Left ventricle myocardium inferior (tissue), 1 donor: ENCODE measurements around the gene FTO. TPM values are rescaled to one million over a fixed set of nuclear protein-coding genes. Genes with fewer than 3 reads are reported as not detected.

ENCODE experiments used
- DNase-seq: peaks from one replicate; pipeline ENCODE4 v3.0.0-alpha.2; 2020
- H3K27ac ChIP-seq: fragments of 200-600 bp; replicated peaks from 2 replicates; pipeline ENCODE4 v1.8.0; 2021
- H3K27me3 ChIP-seq: fragments of 200-600 bp; 2 replicates; pipeline ENCODE4 v1.8.0; 2021; ENCODE audit warnings: low read depth
- H3K36me3 ChIP-seq: fragments of 200-600 bp; 2 replicates; pipeline ENCODE4 v1.8.0; 2021
- H3K4me1 ChIP-seq: fragments of 200-600 bp; 2 replicates; pipeline ENCODE4 v1.8.0; 2021
- H3K4me3 ChIP-seq: fragments of 200-600 bp; 2 replicates; pipeline ENCODE4 v1.8.0; 2021; ENCODE audit warnings: mild to moderate bottlenecking, moderate library complexity
- H3K9me3 ChIP-seq: fragments of 200-600 bp; replicated peaks from 2 replicates; pipeline ENCODE4 v1.8.0; 2021
- intact Hi-C: fragments of 100-400 bp; cut with micrococcal nuclease; formaldehyde crosslinking; loops from one replicate; pipeline ENCODE4 v1.11.0; 2022
- total RNA-seq: library from RNA; stranded (reverse); fragmentation: NEBNext Ultra II Directional; extraction: Animal tissue kit (Norgen Biotek cat#: 25700); gene quantifications from one replicate; pipeline ENCODE4 v1.2.1, GENCODE V29; 2021
- TF ChIP-seq, protein P1 (sequence below): fragments of 200-600 bp; IDR thresholded peaks from 2 replicates; pipeline ENCODE4 v1.8.0; 2021; ENCODE audit warnings: antibody characterized with exemption, mild to moderate bottlenecking, borderline replicate concordance
- donor health status: DM: no; HTN: yes; CAD: no; lungs with severe emphysema.

FTO gene
- total RNA-seq, 1 donor from 2014 or later, result 78.4 TPM

DNA sequence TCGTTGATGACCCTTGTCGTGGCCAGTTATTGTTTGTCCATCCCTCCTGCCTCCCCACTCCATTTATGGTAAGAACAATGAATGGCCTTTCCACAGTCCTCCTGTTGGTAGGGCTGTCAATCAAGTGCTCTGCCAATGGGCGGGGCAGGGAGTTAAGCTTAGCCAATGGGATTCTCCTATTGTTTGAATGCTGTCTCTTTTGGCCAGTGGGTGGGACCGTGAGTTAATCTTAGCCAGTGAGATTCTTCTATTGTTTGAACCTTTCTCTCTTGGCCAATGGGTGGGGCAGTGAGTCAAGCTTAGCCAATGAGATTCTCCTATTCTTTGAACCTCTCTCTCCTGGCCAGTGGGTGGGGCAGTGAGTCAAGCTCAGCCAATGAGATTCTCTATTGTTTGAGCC is 497.2 kb downstream of the FTO start:
- intact Hi-C loops, result no loop called here
- Histone ChIP-seq H3K36me3 (no peaks in the 10 kb centered on the region), H3K4me1 (peaks cover 7% of the 10 kb centered on the region), H3K27ac (no peak overlapping the region), H3K9me3 (no peaks in the 10 kb centered on the region), H3K4me3 (no peak overlapping the region), H3K27me3 (no peaks in the 10 kb centered on the region)
- TF ChIP-seq, protein P1, sequence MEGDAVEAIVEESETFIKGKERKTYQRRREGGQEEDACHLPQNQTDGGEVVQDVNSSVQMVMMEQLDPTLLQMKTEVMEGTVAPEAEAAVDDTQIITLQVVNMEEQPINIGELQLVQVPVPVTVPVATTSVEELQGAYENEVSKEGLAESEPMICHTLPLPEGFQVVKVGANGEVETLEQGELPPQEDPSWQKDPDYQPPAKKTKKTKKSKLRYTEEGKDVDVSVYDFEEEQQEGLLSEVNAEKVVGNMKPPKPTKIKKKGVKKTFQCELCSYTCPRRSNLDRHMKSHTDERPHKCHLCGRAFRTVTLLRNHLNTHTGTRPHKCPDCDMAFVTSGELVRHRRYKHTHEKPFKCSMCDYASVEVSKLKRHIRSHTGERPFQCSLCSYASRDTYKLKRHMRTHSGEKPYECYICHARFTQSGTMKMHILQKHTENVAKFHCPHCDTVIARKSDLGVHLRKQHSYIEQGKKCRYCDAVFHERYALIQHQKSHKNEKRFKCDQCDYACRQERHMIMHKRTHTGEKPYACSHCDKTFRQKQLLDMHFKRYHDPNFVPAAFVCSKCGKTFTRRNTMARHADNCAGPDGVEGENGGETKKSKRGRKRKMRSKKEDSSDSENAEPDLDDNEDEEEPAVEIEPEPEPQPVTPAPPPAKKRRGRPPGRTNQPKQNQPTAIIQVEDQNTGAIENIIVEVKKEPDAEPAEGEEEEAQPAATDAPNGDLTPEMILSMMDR, result no peak
- no peak for DNase-seq

Other genes starting within 250 kb of the FTO start
- 95.0 TPM for gene AKTIP, start 200.9 kb upstream of the FTO start, total RNA-seq
- 1.7 TPM for gene RPGRIP1L, start 297 bp upstream of the FTO start, total RNA-seq